Pancreas (tissue), 10 donors: ENCODE measurements around the gene CD3G. TPM values are rescaled to one million over a fixed set of nuclear protein-coding genes. Genes with fewer than 3 reads are reported as not detected.

ENCODE experiments used
- ATAC-seq, 4 donors: fragments of 200-7000 bp; cut with Tn5 transposase; one replicate each; pipeline versions ENCODE4 v1.8.0 to v1.9.1; 2020; ENCODE audit warnings: mild to moderate bottlenecking in 4 of 4, moderate library complexity in 4 of 4
- DNase-seq, 6 donors: peaks; one replicate each; pipeline ENCODE4 v3.0.0-alpha.2; 2020
- FAIRE-seq: peaks from 2 replicates; lab custom pipeline; 2012; peaks lifted over from hg19 to GRCh38; lab: Jason Lieb, UNC
- H3K27ac ChIP-seq, 4 donors: fragments of 200-600 bp; sonication (generic); 1 replicate in 3 of 4; 2 replicates in 1 of 4; pipeline versions ENCODE4 v1.5.0 to v1.8.0; 2020
- H3K27me3 ChIP-seq, 4 donors: fragments of 200-600 bp; one replicate each; pipeline ENCODE4 v1.8.0; 2021
- H3K36me3 ChIP-seq, 3 donors: fragments of 200-600 bp; sonication (generic) in 1 of 3; one replicate each; pipeline versions ENCODE4 v1.5.0 to v1.8.0; 2020 to 2021
- H3K4me1 ChIP-seq, 3 donors: fragments of 200-600 bp; one replicate each; pipeline ENCODE4 v1.8.0; 2021
- H3K4me3 ChIP-seq, 4 donors: fragments of 200-600 bp; sonication (generic) in 2 of 4; one replicate each; pipeline versions ENCODE4 v1.5.0 to v1.8.0; 2020 to 2021
- H3K9me3 ChIP-seq, 4 donors: fragments of 200-600 bp; one replicate each; pipeline ENCODE4 v1.8.0; 2021
- CTCF ChIP-seq, 4 donors: fragments of 200-600 bp; sonication (generic) in 3 of 4; IDR thresholded peaks; one replicate each; pipeline versions ENCODE4 v1.5.0 to v1.8.0; 2021; ENCODE audit warnings: antibody characterized with exemption in 4 of 4
- WGBS, 2 donors: extraction: QIAGEN DNeasy Blood & Tissue Kit; methylation state at CpG; one replicate each; pipeline ENCODE4 v1.1.7; 2013; 5-methylcytosine and 5-hydroxymethylcytosine counted together
- intact Hi-C, 3 donors: fragments of 100-400 bp; cut with DNase I; formaldehyde crosslinking; loops; one replicate each; pipeline versions ENCODE4 v1.11.1 to v1.14.2; 2022
- polyA plus RNA-seq, 2 donors: library from polyadenylated mRNA; stranded (reverse); fragments of 200-250 nt; gene quantifications; one replicate each; pipeline ENCODE4 v1.2.3, GENCODE V29; 2013
- total RNA-seq, 6 donors: library from RNA; stranded (reverse); fragmentation: NEBNext Ultra II Directional in 4 of 6; extraction: Animal tissue kit (Norgen Biotek cat#: 25700) in 4 of 6; gene quantifications; one replicate each; pipeline versions ENCODE4 v1.2.1 to v1.2.4, GENCODE V29; 2021 to 2023
- donor health status: healthy with polysubstance abuse.
- donor health status: DM: no; HTN: no; CAD: no; lungs with moderate emphysema.
- donor health status: DM: no; HTN: no; CAD: no.
- donor health status: control.
- donor health status: control.
- donor health status: Bipolar disorder and iron deficiency.
- donor health status: DM: yes; HTN: yes; CAD: no.
- donor health status: DM: no; HTN: no; CAD: no.
- donor health status: DM: no; HTN: no; CAD: no.
- donor health status: DM: yes; HTN: yes; CAD: no.

The CD3G gene
- total and polyA plus RNA-seq, 8 donors, result 0.04 to 0.92 (median 0.50) TPM; not detected in 1

GRCh38 chr11:118321386-118322082 lies 22.6 kb upstream of the CD3G start:
- no peak overlapping the region for H3K4me3 ChIP-seq
- intact Hi-C loops, result no loop called here
- H3K9me3 ChIP-seq, result no peaks in the 10 kb centered on the region
- no peaks in the 10 kb centered on the region for H3K36me3 ChIP-seq
- no peak for FAIRE-seq
- no peaks in the 10 kb centered on the region for H3K27me3 ChIP-seq
- peaks cover 3 to 9% (median 4%) of the 10 kb centered on the region in 3 donors for H3K4me1 ChIP-seq
- ATAC-seq, result peak; percentile 42 to 55 (median 48)
- DNase-seq, result no peak
- no peak overlapping the region for H3K27ac ChIP-seq
- WGBS, 2 donors, result 30 to 37% methylated on average over 5 of the region's 5 CpGs
- no peak for TF ChIP-seq CTCF (IDR thresholded peaks at IDR 0.05)

DNA sequence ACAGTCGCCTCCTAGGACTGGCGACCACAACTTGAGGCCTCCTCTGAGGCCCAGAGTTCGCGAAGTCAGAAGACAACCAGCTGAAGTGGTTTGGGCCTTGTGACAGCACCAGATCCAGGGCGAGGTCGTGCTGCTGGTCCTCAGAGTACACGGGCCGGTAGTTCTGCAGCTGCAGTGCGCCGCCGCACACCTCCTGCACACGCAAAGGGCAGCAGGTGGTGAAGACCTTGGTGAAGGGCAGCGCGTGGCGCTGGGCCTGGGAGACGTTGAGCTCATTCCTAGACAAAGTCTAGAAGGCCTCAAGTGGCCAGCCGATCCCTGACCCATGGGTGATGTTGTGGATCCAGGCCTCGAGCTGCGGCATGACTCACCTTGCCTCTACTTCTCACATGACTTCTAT lies 21.4 kb upstream of the CD3G start:
- no peak for DNase-seq
- no peak for FAIRE-seq
- no peaks in the 10 kb centered on the region for H3K27me3 ChIP-seq
- H3K4me3 ChIP-seq, result no peak overlapping the region
- H3K27ac ChIP-seq, result no peak overlapping the region
- no peaks in the 10 kb centered on the region for H3K36me3 ChIP-seq
- intact Hi-C loops, result no loop called here
- WGBS, 2 donors, result 94 to 95% methylated on average over 19 of the region's 19 CpGs
- H3K9me3 ChIP-seq, result no peaks in the 10 kb centered on the region
- no peak for TF ChIP-seq CTCF (IDR thresholded peaks at IDR 0.05)
- H3K4me1 ChIP-seq, result peaks cover 3 to 9% (median 4%) of the 10 kb centered on the region in 3 donors
- no peak for ATAC-seq

DNA sequence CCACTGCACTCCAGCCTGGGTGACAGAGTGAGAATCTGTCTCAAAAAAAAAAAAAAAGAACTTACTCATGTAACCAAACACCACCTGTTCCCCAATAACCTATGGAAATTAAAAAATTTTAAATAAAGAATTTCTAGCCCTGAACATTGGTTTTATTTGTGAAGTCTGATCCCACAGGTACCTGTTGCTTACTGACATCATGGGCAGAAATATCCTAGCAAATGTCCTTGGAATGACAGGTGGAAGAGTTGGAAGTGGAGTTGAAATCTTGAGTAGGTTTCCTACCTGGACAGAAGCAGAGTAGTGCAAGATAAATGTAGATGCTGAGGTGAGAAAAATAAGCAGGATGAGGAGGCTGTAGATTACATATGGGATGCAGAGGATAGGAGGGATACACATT lies 18.9 kb upstream of the CD3G start:
- intact Hi-C loops, result no loop called here
- no peak overlapping the region for H3K27ac ChIP-seq
- no peaks in the 10 kb centered on the region for H3K9me3 ChIP-seq
- no peaks in the 10 kb centered on the region for H3K27me3 ChIP-seq
- H3K4me3 ChIP-seq, result no peak overlapping the region
- DNase-seq, result no peak
- no peak for FAIRE-seq
- peaks cover 3 to 9% (median 4%) of the 10 kb centered on the region in 3 donors for H3K4me1 ChIP-seq
- no peak for ATAC-seq
- H3K36me3 ChIP-seq, result no peaks in the 10 kb centered on the region
- TF ChIP-seq CTCF (IDR thresholded peaks at IDR 0.05), result no peak

DNA sequence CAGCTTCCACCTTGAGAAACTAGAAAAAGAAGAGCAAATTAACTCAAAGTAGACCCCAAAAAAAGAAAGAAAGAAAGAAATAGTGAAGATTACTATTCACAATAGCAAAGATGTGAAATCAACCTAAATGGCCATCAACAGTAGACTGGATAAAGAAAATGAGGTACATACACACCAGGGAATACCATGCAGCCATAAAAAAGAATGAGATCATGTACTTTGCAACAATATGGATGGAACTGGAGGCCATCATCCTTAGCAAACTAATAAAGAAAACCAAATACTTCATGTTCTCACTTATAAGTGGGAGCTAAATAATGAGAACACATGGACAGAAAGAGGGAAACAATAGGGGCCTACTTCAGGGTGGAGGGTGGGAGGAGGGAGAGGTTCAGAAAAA lies 15.4 kb upstream of the CD3G start:
- Histone ChIP-seq H3K27me3 (no peaks in the 10 kb centered on the region), H3K36me3 (no peaks in the 10 kb centered on the region), H3K4me3 (no peak overlapping the region), H3K4me1 (no peaks in the 10 kb centered on the region), H3K9me3 (no peaks in the 10 kb centered on the region), H3K27ac (no peak overlapping the region)
- intact Hi-C loops, result no loop called here
- FAIRE-seq (no peak), ATAC-seq (no peak), DNase-seq (no peak)
- TF ChIP-seq CTCF (IDR thresholded peaks at IDR 0.05), result no peak

GRCh38 chr11:118334745-118335144 lies 9.4 kb upstream of the CD3G start:
- DNase-seq, result no peak
- intact Hi-C loops, result no loop called here
- WGBS, 2 donors, result 76% methylated on average over 1 of the region's 1 CpG
- FAIRE-seq, result no peak
- no peak overlapping the region for H3K4me3 ChIP-seq
- H3K27me3 ChIP-seq, result no peaks in the 10 kb centered on the region
- H3K9me3 ChIP-seq, result no peaks in the 10 kb centered on the region
- no peaks in the 10 kb centered on the region for H3K4me1 ChIP-seq
- no peak overlapping the region for H3K27ac ChIP-seq
- no peak for TF ChIP-seq CTCF (IDR thresholded peaks at IDR 0.05)
- ATAC-seq, result no peak
- H3K36me3 ChIP-seq, result no peaks in the 10 kb centered on the region
